H1 (cell line): ENCODE data around the gene WDR45. TPM values are rescaled to one million over a fixed set of nuclear protein-coding genes. Genes with fewer than 3 reads are reported as not detected.

Source experiments
- CTCF ChIA-PET: fragments of 300-600 bp; sonication (Branson Sonifier 250); formaldehyde crosslinking; loops from one replicate; lab custom pipeline; 2021; ENCODE audit not compliant: partially characterized antibody; lab: Charles Lee
- POLR2A ChIA-PET: fragments of 300-600 bp; sonication (Branson Sonifier 250); formaldehyde crosslinking; loops from one replicate; lab custom pipeline; 2021; ENCODE audit warnings: inconsistent platforms; ENCODE audit not compliant: partially characterized antibody; lab: Charles Lee
- DNase-seq, 2 experiments: peaks; one replicate each; pipeline versions ENCODE4 v3.0.0 to v3.0.0-alpha.2; 2010 to 2022; ENCODE audit warnings: low spot score in 2 of 2, low read depth in 1 of 2, mixed read lengths in 1 of 2
- FAIRE-seq: peaks from 2 replicates; lab custom pipeline; 2011; peaks lifted over from hg19 to GRCh38; lab: Jason Lieb, UNC
- H2AFZ ChIP-seq: 2 replicates; pipeline ENCODE4 v1.8.1; 2012; ENCODE audit warnings: low read length, inconsistent platforms
- H2AK5ac ChIP-seq: 2 replicates; pipeline ENCODE4 v1.6.1; 2013; ENCODE audit warnings: low read depth, low read length
- H2BK120ac ChIP-seq: replicated peaks from 2 replicates; pipeline ENCODE3; 2013; ENCODE audit warnings: low read depth, low read length, inconsistent platforms
- H2BK12ac ChIP-seq: 2 replicates; pipeline ENCODE4 v1.6.1; 2013; ENCODE audit warnings: low read depth, low read length
- H2BK15ac ChIP-seq: 2 replicates; pipeline ENCODE4 v1.6.1; 2013; ENCODE audit warnings: low read length
- H2BK20ac ChIP-seq: 2 replicates; pipeline ENCODE4 v1.6.1; 2013; ENCODE audit warnings: low read length
- H2BK5ac ChIP-seq: 2 replicates; pipeline ENCODE4 v1.6.1; 2013; ENCODE audit warnings: low read depth, low read length
- H3K14ac ChIP-seq: 2 replicates; pipeline ENCODE4 v1.6.1; 2013; ENCODE audit warnings: inconsistent platforms; ENCODE audit not compliant: insufficient read length
- H3K18ac ChIP-seq: 2 replicates; pipeline ENCODE4 v1.6.1; 2013; ENCODE audit warnings: low read length; ENCODE audit errors: extremely low read depth
- H3K23ac ChIP-seq: 2 replicates; pipeline ENCODE4 v1.6.1; 2013; ENCODE audit warnings: inconsistent platforms; ENCODE audit not compliant: insufficient read length
- H3K23me2 ChIP-seq: 2 replicates; pipeline ENCODE4 v1.6.1; 2013; ENCODE audit warnings: low read depth, low read length
- H3K27ac ChIP-seq: 2 replicates; pipeline ENCODE4 v1.6.1; 2011; ENCODE audit warnings: low read depth, low read length, inconsistent platforms
- H3K27me3 ChIP-seq, 4 experiments: replicated peaks in 1 of 4; 1 replicate in 1 of 4; 2 replicates in 3 of 4; pipeline versions ENCODE4 v1.6.1 to v1.8.1; 2011 to 2013; ENCODE audit warnings: low read length in 3 of 4, mild to moderate bottlenecking in 3 of 4, inconsistent platforms in 2 of 4, mixed read lengths in 2 of 4, moderate library complexity in 1 of 4; ENCODE audit not compliant: control insufficient read depth in 3 of 4, insufficient read depth in 3 of 4; ENCODE audit errors: extremely low read depth in 1 of 4
- H3K36me3 ChIP-seq, 4 experiments: 2 replicates each; pipeline versions ENCODE4 v1.6.1 to v1.8.1; 2011 to 2013; ENCODE audit warnings: mild to moderate bottlenecking in 4 of 4, low read length in 3 of 4, moderate library complexity in 2 of 4, control low read depth in 1 of 4, inconsistent platforms in 1 of 4; ENCODE audit not compliant: insufficient read depth in 4 of 4, control insufficient read depth in 2 of 4
- H3K4ac ChIP-seq: replicated peaks from 2 replicates; pipeline ENCODE3; 2013; ENCODE audit warnings: low read length, low read depth, mixed read lengths, inconsistent platforms; ENCODE audit not compliant: insufficient read length
- H3K4me1 ChIP-seq, 4 experiments: replicated peaks in 1 of 4; 1 replicate in 1 of 4; 2 replicates in 3 of 4; pipeline versions ENCODE4 v1.6.1 to v1.8.1; 2011 to 2013; ENCODE audit warnings: low read length in 3 of 4, inconsistent platforms in 2 of 4, mixed read lengths in 1 of 4; ENCODE audit not compliant: insufficient read depth in 4 of 4, control insufficient read depth in 3 of 4
- H3K4me2 ChIP-seq, 2 experiments: 2 replicates each; pipeline versions ENCODE4 v1.6.1 to v1.8.1; 2011 to 2013; ENCODE audit warnings: low read depth in 2 of 2, low read length in 2 of 2, control low read depth in 1 of 2, inconsistent platforms in 1 of 2, mild to moderate bottlenecking in 1 of 2; ENCODE audit not compliant: insufficient read depth in 1 of 2
- H3K4me3 ChIP-seq, 4 experiments: fragments of 200-600, 300-600 bp in 1 of 4; sonication (generic), shearing (Covaris generic), sonication (Bioruptor Twin) in 1 of 4; 2 replicates each; pipeline versions ENCODE4 v1.5.1 to v1.8.1; 2011 to 2016; ENCODE audit warnings: low read length in 4 of 4, low read depth in 3 of 4, control low read depth in 2 of 4, inconsistent platforms in 2 of 4, mild to moderate bottlenecking in 2 of 4, mixed read lengths in 1 of 4, moderate library complexity in 1 of 4; ENCODE audit not compliant: insufficient read depth in 2 of 4; ENCODE audit errors: extremely low read depth in 1 of 4
- H3K56ac ChIP-seq: replicated peaks from 2 replicates; pipeline ENCODE3; 2013; ENCODE audit warnings: low read depth, mild to moderate bottlenecking, mixed read lengths, low read length, inconsistent platforms; ENCODE audit not compliant: insufficient read length
- H3K79me1 ChIP-seq: 2 replicates; pipeline ENCODE4 v1.6.1; 2013; ENCODE audit warnings: low read depth, low read length, control low read depth
- H3K79me2 ChIP-seq, 2 experiments: 2 replicates each; pipeline versions ENCODE4 v1.6.1 to v1.8.1; 2012 to 2013; ENCODE audit warnings: low read length in 2 of 2, mild to moderate bottlenecking in 2 of 2, inconsistent platforms in 1 of 2; ENCODE audit not compliant: insufficient read depth in 2 of 2, control insufficient read depth in 1 of 2
- H3K9ac ChIP-seq, 4 experiments: replicated peaks in 1 of 4; 1 replicate in 1 of 4; 2 replicates in 3 of 4; pipeline versions ENCODE4 v1.6.1 to v1.8.1; 2011 to 2013; ENCODE audit warnings: low read depth in 3 of 4, low read length in 3 of 4, control low read depth in 2 of 4, mild to moderate bottlenecking in 2 of 4, moderate library complexity in 2 of 4, inconsistent platforms in 1 of 4; ENCODE audit errors: extremely low read depth in 1 of 4
- H3K9me3 ChIP-seq, 2 experiments: 2 replicates each; pipeline versions ENCODE4 v1.6.1 to v1.8.1; 2012 to 2013; ENCODE audit warnings: mild to moderate bottlenecking in 2 of 2, moderate library complexity in 2 of 2, control low read depth in 1 of 2, inconsistent platforms in 1 of 2, low read depth in 1 of 2, low read length in 1 of 2, mixed read lengths in 1 of 2; ENCODE audit not compliant: insufficient read depth in 2 of 2
- H4K20me1 ChIP-seq, 2 experiments: replicated peaks in 1 of 2; 2 replicates each; pipeline versions ENCODE3 to v1.8.1; 2011 to 2013; ENCODE audit warnings: inconsistent platforms in 2 of 2, low read length in 2 of 2, mild to moderate bottlenecking in 1 of 2; ENCODE audit not compliant: insufficient read depth in 2 of 2, control insufficient read depth in 1 of 2
- H4K5ac ChIP-seq: 2 replicates; pipeline ENCODE4 v1.6.1; 2013; ENCODE audit warnings: low read length, low read depth, mixed read lengths, inconsistent platforms; ENCODE audit not compliant: insufficient read length
- H4K8ac ChIP-seq: 2 replicates; pipeline ENCODE4 v1.8.0; 2013; ENCODE audit warnings: mild to moderate bottlenecking, moderate library complexity, low read length, inconsistent platforms; ENCODE audit not compliant: insufficient read depth; ENCODE audit errors: extremely low read depth
- H4K91ac ChIP-seq: replicated peaks from 2 replicates; pipeline ENCODE3; 2013; ENCODE audit warnings: low read length, mixed read lengths, inconsistent platforms; ENCODE audit not compliant: insufficient read length
- BRCA1 ChIP-seq: IDR thresholded peaks from 2 replicates; pipeline ENCODE4 v1.6.1; 2012; ENCODE audit warnings: low read depth, low read length, improper control_type of control experiment
- CHD2 ChIP-seq: IDR thresholded peaks from 2 replicates; pipeline ENCODE4 v1.6.1; 2012; ENCODE audit warnings: low read length, improper control_type of control experiment
- EGR1 ChIP-seq: IDR thresholded peaks from 2 replicates; pipeline ENCODE4 v1.6.1; 2011; ENCODE audit warnings: low read depth, low read length, borderline replicate concordance
- FOSL1 ChIP-seq: IDR thresholded peaks from 2 replicates; pipeline ENCODE4 v1.6.1; 2011; ENCODE audit warnings: mild to moderate bottlenecking, low read depth, low read length, moderate library complexity; ENCODE audit not compliant: insufficient read depth
- JUN ChIP-seq: IDR thresholded peaks from 2 replicates; pipeline ENCODE4 v1.6.1; 2011; ENCODE audit warnings: low read depth, mild to moderate bottlenecking, improper control_type of control experiment, low read length
- PHF8 ChIP-seq: fragments of 200-600 bp; sonication (generic); conservative IDR thresholded peaks from 2 replicates; pipeline ENCODE4 v1.7.1; 2012; ENCODE audit warnings: low read depth, mild to moderate bottlenecking, inconsistent platforms, low read length, moderate library complexity
- POU5F1 ChIP-seq: IDR thresholded peaks from 2 replicates; pipeline ENCODE4 v1.6.1; 2011; ENCODE audit warnings: low read depth, mild to moderate bottlenecking, low read length, moderate library complexity
- RFX5 ChIP-seq: IDR thresholded peaks from 2 replicates; pipeline ENCODE4 v1.6.1; 2011; ENCODE audit warnings: low read depth, low read length, improper control_type of control experiment, borderline replicate concordance
- RXRA ChIP-seq: IDR thresholded peaks from 2 replicates; pipeline ENCODE4 v1.6.1; 2011; ENCODE audit warnings: low read depth, mild to moderate bottlenecking, low read length, moderate library complexity; ENCODE audit not compliant: insufficient read depth
- TCF12 ChIP-seq: IDR thresholded peaks from 2 replicates; pipeline ENCODE4 v1.6.1; 2011; ENCODE audit warnings: low read depth, mild to moderate bottlenecking, low read length
- TEAD4 ChIP-seq: IDR thresholded peaks from 2 replicates; pipeline ENCODE4 v1.6.1; 2012; ENCODE audit warnings: low read depth, low read length, inconsistent platforms, mixed read lengths
- ZNF274 ChIP-seq: IDR thresholded peaks from 2 replicates; pipeline ENCODE4 v1.7.0; 2012; ENCODE audit warnings: low read length, borderline replicate concordance; ENCODE audit errors: extremely low read depth
- WGBS, 2 experiments: shearing (Covaris generic) in 1 of 2; methylation state at CpG; one replicate each; pipeline versions ENCODE4 v1.1.6 to v1.1.7; 2013 to 2015; ENCODE audit warnings: low lambda C conversion rate in 2 of 2, mixed read lengths in 2 of 2, inconsistent platforms in 1 of 2, low coverage in 1 of 2, missing lambda C conversion rate in 1 of 2; ENCODE audit not compliant: insufficient replicate concordance in 2 of 2, insufficient coverage in 1 of 2, insufficient read length in 1 of 2; ENCODE audit errors: extremely low coverage in 1 of 2, missing lambda C conversion rate in 1 of 2; 5-methylcytosine and 5-hydroxymethylcytosine counted together
- polyA plus RNA-seq, 7 experiments: library from polyadenylated mRNA; depleted of rRNA in 3 of 7; stranded (reverse) in 5 of 7; unstranded in 2 of 7; fragments of >200 nt in 5 of 7; fragments of 200-250 nt in 2 of 7; gene quantifications; 1 replicate in 5 of 7; 2 replicates in 1 of 7; 4 replicates in 1 of 7; pipeline versions ENCODE4 v1.2.1 to v1.2.3, GENCODE V29; 2011 to 2013; ENCODE audit warnings: missing spikeins in 2 of 7, mixed read lengths in 2 of 7
- total RNA-seq: library from RNA; stranded (reverse); fragmentation: NEBNext Ultra II Directional; extraction: Animal tissue kit (Norgen Biotek cat#: 25700); gene quantifications from 2 replicates; pipeline ENCODE4 v1.2.1, GENCODE V29; 2021

The WDR45 gene
- total and polyA plus RNA-seq, 2 of the 8 experiments (the other 6 are each of a cell fraction or from before 2014, with no cell fraction given): 27.9 to 49.7 TPM

DNA sequence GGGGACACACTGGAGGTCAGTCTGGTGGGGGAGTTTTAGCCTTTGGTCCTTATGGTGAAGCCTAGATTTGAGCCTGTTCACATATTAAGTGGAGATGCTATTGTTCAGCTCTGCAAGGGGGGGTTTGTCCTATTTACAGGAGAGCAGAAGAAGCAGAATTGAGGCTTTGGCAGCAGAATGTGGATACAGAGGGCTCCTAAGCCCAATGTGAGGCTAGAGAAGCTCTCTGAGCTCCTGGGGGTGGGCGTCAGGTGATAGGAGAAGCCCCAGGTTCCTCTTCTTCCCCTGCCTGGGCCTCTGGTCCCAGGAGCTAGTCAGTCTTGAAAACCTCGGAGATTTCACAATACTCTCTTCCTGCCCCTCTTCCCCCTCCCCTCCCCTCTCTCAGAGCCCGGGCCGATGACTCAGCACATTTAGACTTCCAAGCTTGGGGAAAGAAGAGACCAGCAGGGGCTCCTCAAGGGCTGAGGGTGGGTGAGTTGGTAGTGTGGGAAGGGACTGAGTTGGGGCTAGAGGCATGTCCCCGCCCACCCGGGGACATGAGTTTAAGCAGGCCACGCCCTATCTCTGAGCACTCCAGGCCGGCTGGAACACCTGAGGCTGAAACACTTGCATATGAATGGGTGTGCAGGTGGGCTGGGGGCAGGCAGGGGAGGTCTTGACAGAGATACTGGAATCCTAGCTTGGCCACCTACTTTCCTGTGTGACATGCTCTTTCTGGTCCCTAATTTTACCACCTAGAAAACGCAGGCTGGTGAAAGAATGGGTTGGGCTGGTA lies 39.9 kb downstream of the WDR45 start:
- peak overlapping the region in 3 of 4 experiments; percentile 38 to 56 (median 38); a peak in 4 of 7 replicates for H3K9ac ChIP-seq
- no peaks in the 10 kb centered on the region for H3K79me1 ChIP-seq
- peak overlapping the region; percentile 84 for H2BK12ac ChIP-seq
- ChIA-PET CTCF (interaction anchor here (0.8 to 2.0 kb wide), 7 partner anchors 19 to 102 kb away, joined by 3 to 6 read pairs (median 4); partner anchors contain the start of gene KCND1), POLR2A (interaction anchor here (0.8 to 3.8 kb wide), 11 partner anchors 9 to 125 kb away, joined by 3 to 24 read pairs (median 6); partner anchors contain the start of genes GRIPAP1 and KCND1)
- peak overlapping the region; percentile 75; the same call in 1 of the 2 replicates for H2AK5ac ChIP-seq
- peak overlapping the region; percentile 91 for H3K14ac ChIP-seq
- FAIRE-seq: peak; percentile 99
- H3K23me2 ChIP-seq: peaks cover 2% of the 10 kb centered on the region; the same call in 1 of the 2 replicates
- no peaks in the 10 kb centered on the region for H4K20me1 ChIP-seq
- H4K5ac ChIP-seq: peak overlapping the region; percentile 78
- H3K4me2 ChIP-seq: peak overlapping the region; percentile 67
- peak overlapping the region; percentile 44 for H3K56ac ChIP-seq
- peak overlapping the region; percentile 90 for H2BK5ac ChIP-seq
- H3K27me3 ChIP-seq: no peaks in the 10 kb centered on the region
- H3K23ac ChIP-seq: no peak overlapping the region
- peak overlapping the region; percentile 24 to 95 (median 62); a peak in 6 of 8 replicates for H3K4me3 ChIP-seq
- H2BK120ac ChIP-seq: peak overlapping the region; percentile 98
- H3K79me2 ChIP-seq: peaks cover 9 to 34% of the 10 kb centered on the region in 2 experiments; a peak in 3 of 4 replicates
- no peak overlapping the region for H2AFZ ChIP-seq
- peak overlapping the region; percentile 87; the same call in 1 of the 2 replicates for H3K27ac ChIP-seq
- peak; percentile 68 to 94 for DNase-seq
- peaks cover 6 to 13% (median 7%) of the 10 kb centered on the region in 4 experiments for H3K4me1 ChIP-seq
- H4K91ac ChIP-seq: peak overlapping the region; percentile 95
- 0 out of 2 replicates have a peak overlapping the region, but pooled peaks have one; percentile 32 for H2BK20ac ChIP-seq
- no peaks in the 10 kb centered on the region for H3K9me3 ChIP-seq
- peak overlapping the region; percentile 83 for H3K18ac ChIP-seq
- 0% methylated on average over 1 of the region's 9 CpGs; no CpG with 5 or more reads in 1 of the 2 experiments for WGBS, 2 experiments
- H3K36me3 ChIP-seq: peaks cover 9 to 40% (median 23%) of the 10 kb centered on the region in 4 experiments; a peak in 7 of 8 replicates
- no peak overlapping the region for H2BK15ac ChIP-seq
- H4K8ac ChIP-seq: no peak overlapping the region
- peak overlapping the region; percentile 85 for H3K4ac ChIP-seq
- TF ChIP-seq EGR1 (no peak), RFX5 (no peak), TCF12 (0 out of 2 replicates have a peak, but pooled peaks have one; percentile 66), FOSL1 (no peak), JUN (no peak), RXRA (no peak), ZNF274 (no peak), PHF8 (no peak), POU5F1 (peak; percentile 60; the same call in 1 of the 2 replicates), BRCA1 (no peak), CHD2 (no peak), TEAD4 (no peak)
